Measurements from ENCODE around the gene KLK15.

Gene KLK15

DNA sequence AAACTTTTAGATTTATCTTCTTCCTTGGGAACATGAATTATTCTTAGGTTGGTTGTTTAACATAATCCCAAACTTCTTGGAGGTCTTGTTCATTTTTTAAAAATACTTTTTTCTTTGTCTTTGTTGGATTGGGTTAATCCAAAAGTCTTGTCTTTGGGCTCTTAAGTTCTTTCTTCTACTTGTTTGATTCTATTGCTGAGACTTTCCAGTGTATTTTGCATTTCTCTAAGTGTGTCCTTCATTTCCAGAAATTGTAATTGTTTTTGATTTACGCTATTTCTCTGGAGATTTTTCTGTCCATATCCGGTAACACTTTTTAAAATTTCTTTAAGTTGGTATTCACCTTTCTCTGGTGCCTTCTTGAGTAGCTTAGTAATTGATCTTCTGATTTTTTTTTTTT lies 9.8 kb upstream of the KLK15 start:
- DNase-seq = no peak

DNA sequence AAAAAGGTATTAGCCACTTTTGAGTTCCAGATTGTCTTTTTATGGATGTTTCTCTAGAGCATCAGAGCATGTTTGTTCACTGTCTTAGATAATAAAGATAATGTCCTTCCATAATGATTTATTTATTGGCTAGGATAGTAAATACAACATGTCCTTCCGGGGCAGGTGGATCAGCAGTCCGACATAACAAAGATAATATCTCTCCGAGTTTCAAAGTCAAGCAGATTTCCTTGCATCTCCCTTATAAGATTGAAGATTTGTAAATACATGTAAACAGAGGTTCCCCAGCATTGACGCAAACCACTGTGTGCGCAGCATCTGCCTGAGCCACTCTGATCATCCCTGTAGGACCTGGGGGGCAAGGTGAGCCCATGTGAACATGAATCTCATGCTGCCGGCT lies 8.8 kb upstream of the KLK15 start:
- no peak for DNase-seq

DNA sequence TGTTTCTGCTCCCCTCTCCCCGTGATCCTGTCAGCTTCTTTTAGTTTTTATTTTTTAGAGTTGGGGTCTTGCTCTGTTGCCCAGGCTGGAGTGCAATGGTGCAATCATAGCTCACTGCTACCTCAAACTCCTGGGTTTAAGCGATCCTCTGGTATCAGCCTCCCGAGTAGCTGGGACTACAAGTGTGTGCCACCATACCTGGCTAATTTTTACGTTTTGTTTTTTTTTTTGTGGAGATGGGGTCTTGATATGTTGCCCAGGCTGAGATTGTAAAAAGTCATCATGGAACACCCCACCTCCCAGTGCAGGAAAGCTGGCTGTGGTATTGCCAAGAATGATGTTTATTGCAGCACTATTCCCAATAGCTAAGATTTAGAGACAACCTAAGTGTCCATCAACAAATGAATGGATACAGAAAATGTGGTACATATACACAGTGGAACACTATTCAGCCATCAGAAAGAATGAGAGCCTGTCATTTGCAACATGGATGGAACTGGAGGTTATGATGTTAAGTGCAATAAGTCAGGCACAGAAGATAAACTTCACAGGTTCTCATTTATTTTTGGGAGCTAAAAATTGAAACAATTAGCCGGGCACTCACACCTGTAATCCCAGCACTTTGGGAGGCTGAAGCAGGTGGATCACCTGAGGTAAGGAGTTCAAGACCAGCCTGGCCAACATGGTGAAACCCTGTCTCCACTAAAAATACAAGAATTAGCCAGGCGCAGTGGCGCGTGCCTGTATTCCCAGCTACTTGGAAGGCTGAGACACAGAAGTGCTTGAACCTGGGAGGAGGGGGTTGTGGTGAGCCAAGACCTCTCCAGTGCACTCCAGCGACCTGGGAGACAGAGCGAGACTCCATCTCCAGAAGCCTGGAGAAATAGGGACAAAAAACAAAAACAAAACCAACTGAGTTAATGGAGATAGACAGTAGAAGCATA lies 6.6 kb upstream of the KLK15 start:
- DNase-seq = no peak

DNA sequence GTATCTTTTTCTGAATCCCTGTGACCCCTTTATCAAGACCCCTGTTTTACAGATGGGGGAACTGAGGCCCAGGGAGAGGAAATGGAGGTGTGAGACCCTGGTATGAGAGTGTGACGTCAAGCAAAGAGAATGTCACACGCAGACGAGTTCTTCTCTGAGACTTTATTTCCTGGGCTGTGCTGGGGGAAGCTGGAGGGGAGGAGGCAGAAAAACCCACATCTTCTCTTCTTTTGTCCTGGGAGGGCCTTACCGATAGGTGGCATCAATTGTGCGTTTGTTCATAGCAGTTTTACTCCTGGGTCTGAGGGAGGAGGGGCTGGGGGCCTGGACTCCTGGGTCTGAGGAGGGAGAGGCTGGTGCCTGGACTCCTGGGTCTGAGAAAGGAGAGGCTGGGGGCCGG lies 4.9 kb upstream of the KLK15 start:
- DNase-seq = no peak

DNA sequence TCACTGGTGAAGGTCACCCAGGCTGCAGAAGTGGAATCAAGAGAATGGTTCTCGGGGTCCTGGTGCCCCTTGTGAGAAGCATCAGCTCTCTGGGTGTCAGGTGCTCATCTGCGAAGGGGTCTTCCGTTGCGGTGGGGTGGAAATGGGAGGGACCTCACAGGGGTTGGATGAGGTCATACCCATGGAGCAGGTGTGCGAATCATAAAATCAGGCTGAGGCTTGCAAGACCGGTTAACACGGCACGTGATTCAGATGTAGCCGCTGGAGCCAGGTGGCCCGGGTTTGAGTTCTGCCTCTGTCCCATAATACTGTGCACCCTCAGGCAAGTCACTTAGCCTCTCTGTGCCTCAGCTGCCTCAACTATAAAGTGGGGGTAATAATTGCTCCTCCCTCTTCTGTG lies 3.9 kb upstream of the KLK15 start:
- no peak for DNase-seq

DNA sequence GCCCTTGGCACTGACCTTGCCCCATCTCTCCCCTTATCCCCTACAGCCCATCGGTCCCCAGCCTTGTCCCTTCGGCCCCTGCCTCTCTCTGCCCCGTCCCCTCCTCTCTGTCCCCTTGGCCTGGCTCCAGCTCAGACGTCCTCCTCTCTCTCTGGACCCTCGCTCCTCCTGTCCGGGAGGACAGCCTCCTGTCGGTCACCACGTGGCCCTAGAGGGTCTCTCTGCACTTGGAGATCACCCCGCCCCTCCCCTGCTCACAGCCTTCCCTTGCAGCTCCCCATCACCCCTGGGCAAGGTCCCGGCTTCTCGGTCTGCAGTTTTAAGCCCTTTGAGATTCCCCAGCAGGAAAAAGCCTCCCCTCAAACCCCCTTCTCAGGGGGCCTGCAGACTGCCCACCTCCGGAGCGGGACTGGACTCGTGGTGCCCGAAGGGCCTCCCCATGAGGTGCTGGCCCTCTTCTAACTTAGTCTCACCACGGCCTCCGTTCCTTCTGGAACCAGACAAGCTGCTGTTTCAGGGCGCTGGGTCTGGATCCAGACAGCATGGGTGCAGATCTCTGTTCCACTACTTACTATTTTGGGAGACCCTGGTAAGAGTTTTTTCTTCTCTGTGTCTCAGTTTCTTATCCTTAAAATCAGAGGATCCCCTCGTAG lies 3.3 kb upstream of the KLK15 start:
- no peak for DNase-seq

DNA sequence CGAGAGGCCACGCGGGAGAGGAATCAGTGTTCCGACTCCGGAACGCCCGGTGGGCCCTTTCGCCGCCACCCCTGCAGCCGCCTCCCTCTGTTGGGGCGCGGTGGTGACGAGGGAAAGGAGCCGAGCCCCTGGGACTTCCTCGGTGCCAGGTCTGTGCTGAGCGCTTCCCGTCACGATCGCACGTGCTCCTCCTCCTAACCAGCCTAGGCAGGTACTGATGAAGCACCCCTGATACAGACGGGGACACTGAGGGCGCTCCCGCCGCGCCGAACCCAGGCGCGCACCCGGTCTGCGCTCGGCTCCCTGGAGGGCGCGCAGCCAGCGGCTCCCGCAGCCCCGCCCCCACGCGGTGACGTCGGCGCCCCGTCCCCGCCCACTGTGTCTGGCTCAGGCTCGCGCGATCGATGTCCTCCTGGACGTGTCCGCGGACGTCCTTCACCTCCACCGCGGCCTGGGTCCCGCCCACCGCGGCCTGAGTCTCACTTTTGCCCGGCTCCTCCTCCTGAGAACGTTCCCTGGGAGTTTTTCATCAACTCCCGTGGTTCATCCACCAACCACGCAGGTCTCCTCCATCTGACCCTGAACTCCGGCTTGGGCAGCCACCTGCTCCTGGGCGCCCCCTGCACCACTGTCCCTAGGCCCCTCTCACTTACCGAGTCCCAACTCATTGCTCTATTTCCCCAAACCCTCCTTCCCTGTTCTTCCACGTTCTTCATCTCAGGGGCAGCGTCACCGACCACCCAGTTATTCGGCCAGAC lies 2.6 kb upstream of the KLK15 start:
- DNase-seq = peak; percentile 59 to 85

DNA sequence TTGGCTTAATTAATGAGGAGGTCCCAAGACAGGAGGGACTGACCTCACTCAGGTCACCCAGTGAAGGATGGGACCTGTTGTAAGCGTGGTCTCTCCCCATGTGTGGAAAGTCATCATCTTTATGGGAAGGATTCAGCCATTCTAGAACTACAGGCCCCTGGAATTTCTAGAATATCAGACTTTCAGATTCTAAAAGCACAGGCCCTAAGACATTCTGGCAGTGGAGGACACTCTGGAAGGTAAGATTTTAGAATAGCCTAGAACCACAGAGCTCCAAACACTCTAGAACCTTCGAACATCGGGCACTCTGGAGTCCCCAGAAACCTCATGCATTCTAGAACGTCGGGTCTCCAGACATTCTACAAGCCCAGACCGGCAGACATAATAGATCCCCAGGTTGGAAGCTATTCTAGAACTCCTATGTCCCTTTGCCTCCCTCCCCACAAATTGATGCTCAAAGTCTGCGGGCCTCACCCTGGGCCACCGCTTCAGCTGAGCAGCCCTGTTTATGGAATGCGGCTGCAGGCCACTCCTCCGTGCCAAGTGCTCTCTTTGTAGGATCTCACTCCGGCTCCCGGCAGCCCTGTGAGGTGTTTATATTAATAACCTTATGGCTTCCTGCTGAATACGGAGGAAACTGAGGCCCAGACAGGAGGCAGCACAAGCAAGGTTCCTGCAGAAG lies 1.9 kb upstream of the KLK15 start:
- DNase-seq = no peak

DNA sequence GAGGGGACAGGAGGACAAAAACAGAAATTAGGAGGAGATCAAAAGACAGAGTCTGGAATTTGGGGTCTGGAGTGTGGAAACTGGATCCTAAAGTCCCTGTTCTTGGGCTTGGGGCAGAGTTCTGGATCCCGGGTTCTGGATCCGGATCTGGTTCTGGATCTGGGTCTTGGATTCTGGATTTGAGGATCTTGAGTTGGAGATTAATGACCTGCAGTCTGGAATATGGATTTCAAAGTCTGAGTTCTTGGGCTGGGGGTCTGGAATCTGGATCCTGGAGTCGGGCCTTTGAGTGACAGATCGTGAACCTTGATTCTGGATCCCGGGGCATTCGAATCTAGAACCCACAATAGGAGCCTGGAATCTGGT lies 411 bp upstream of the KLK15 start:
- no peak for DNase-seq

DNA sequence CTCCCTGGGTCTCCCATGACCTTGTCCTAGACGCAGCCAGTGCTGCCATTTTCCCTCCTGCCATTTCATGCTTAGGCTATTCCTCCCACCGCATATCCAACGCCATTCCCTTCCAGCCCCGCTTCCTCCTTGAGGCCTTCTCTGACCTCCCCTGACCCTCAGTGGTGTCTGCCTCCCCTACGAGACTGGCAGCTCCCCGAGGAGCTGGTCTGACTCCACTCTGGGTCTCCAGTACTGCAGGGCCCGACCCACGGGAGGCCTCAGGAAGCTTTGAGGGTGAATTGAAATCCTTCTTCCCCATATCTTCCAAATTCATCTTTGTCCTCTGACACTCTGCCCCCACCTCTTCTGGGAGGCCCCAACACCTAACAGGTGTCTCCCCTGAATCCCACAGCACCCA lies 708 bp downstream of the KLK15 start:
- no peak for DNase-seq

DNA sequence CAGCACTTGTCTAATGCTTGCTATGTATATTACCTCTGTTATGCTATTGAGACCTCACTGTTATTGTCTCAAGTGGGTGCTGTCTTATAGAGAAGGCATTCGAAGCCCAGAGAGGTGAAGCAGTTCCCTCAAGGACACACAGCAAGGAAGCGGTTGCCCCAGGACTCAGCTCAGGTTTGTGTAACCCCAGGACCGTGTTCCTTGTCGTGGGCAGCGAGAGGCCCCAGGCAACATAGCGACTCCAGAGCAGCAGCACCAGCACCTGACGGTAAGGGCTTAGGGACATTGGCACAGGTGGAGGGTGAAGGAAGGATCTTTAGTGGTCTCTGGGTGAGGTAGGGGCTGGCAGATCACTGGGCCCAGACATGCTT lies 2.4 kb downstream of the KLK15 start:
- no peak for DNase-seq

DNA sequence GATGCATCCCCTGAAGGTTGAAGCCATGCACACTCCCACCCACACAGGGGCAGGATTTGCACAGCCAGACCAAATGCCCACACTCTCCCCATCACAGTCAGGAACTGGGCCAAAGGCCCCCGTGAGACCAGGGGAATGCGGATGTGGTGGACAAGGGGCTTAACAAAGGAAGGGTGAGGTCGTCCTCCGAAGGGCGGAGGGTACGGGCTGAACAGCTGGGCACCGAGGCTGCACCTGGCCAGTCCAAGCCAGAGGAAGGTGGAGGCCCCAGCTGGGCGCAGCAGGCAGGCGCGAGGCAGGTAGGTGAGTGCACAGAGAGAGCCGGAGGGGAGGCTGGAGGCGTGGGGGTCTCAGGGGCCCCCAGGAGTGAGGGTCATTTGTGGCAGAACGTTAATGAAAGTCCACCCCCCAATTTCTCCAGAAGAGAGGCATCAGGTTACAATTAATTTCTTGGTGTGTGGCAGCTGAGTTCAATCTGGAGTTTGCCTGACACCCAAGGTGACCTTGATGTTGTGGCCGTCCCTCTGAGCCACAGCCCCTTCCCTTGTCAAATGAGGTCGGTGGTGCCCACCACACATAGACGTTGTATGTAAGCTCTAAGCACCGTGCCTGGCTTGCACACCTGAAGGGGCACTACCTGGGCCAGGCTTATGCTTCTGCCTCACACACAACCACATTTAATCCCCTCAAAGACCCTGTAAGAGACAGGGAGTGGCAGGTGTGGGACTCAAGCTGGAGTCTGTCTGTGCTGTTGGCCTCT lies 2.9 kb downstream of the KLK15 start:
- no peak for DNase-seq

DNA sequence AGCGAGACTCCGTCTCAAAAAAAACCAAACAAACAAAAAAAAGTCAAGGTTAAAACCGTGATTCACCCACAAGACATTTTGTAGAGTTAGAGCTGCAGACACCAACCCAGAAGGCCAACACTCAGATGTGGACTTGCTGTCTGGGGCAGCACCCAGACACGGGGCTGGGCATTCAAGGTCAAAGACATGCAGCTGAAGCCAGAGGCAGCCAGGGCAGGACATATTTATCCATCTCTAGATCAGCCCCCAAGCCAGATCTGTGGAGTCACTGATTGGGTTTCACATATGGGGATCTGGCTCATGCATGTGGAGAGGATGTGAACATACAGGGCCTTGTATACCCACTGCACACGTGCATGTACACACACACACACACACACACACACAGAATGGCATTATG lies 3.6 kb downstream of the KLK15 start:
- no peak for DNase-seq

DNA sequence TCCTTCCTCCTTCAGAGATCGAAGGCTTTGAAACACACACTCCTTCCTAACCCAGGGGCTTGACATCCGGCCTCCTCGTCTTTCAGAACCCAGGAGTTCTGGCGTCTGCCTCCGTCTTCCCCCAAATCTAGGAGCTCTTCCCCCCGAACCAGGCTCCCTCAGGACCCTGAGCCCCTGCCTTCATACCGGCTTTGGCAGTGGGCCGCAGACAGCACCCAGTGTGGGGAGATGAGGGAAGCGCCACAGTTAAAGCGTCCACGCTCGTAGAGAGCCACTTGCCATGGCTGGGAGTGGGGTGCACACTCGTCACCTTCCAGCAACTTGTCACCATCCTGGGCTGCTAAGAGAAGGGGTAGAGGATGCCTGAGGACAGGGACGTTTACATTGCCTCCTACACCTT lies 5.9 kb downstream of the KLK15 start:
- no peak for DNase-seq

DNA sequence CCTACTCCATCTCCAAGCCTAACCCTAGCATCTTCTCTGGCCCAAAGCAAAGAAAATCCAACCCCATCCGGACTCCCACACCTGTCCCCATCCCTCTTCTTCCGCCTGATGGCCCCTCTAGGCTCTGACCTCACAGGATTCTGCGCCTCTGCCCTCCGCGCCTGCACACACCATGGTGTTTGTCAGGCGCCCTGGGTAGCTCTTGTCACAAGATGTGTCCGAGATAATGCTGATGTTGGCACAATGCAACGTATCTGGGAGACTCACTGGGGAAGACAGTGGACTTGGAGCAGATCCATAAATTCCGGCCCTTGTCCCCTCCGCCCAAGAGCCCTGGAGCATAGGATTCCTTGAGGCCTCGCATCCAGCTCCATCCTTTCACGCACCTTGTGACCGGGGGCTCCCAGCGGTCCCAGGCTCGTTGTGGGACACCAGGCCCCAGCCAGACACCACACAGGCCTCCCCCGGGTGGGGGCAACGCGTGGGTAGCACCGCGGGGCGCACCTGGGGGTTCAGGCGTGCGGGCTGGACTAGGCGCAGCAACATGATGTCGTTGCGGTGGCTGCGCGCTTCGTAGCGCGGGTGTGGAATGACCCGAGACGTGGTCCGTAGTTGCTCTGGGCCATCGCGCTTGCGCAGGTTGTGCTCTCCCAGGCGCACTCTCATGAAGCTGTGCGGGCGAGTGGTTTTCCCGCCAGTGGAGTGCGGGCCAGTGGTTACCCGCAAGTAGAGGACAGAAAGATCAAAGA lies 6.7 kb downstream of the KLK15 start:
- DNase-seq = no peak

DNA sequence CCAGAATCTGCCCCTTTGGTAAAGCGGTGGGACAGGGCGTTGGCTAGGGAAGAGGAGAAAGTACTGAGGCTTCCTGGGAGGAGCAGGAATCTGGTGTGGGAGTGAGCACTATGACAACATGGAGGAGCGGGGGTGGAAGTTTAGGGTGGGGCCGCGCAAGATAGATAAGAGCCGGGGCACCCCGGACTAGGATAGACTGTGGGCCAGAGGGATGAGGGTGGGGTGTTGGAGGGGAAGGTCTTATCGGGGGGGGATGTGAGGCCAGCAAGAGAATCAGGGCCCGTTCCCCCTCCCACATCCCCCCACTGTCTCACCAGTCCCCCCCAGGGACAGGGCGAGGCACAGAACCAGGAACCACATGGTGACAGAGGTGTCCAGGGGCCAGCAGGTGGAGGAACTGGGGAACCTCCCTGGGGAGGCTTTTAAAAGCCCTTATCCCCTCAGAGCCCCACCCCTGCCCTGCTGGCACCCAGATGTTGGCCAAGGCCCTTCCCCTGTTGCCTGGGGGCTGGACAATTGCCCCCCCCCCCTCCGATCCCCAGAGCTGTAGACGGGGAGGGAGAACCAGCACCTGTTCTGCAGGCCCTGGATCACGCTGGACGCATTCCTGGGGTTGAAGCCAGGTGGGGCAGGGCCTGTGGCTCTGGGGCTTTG lies 9.9 kb downstream of the KLK15 start, which contains the start of gene KLK1:
TSS of gene KLK1 (minus strand) at position 399 of the 654 bp plus-strand sequence. CDS start at position 360, 39 bp downstream.
- no peak for DNase-seq

DNA sequence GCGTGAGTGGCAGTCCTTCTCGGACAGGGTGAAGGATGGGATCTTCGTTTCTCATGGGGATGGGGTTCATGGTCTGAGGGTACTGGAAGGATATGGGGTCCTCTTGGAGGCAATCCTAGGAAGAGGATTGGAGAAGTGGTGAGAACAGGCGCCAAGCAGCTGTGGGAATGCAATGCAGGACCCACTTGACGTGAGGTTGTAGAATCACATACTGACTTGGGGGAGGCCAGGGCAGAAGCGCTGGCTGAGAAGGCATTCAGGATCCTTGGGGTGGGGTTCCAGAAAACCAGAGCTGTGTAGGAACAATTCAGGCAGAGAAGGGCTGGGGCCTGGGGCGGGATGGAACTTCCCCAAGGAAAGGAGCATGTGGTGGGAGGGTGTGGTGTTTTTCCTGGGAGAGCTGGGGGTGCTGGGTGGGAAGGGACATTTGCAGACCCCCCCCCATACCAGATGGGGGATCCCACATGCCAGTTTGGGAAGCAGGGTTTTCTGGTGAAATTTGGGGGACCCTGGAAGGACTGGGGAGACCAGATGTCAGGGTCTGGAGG lies 10.6 kb downstream of the KLK15 start:
- DNase-seq = no peak

DNA sequence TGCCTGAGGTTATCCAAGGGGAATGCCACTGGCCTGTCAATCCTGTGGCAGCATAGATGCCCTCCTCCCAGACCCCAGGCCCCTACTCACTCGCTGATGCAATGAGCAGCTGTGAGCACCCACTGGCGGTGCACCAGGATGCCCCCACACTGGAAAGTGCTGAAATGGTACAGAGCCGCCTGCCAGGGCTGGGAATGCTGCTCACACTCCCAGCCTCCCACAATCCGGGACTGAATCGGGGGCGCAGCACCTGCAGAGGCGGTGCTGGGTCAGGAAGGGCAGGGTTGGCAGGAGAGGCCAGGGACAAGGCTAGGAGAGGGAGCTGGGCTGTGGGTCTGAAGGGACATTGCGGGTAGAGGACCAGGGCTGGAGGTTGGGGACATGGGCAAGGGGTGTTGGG lies 11.8 kb downstream of the KLK15 start:
- no peak for DNase-seq

DNA sequence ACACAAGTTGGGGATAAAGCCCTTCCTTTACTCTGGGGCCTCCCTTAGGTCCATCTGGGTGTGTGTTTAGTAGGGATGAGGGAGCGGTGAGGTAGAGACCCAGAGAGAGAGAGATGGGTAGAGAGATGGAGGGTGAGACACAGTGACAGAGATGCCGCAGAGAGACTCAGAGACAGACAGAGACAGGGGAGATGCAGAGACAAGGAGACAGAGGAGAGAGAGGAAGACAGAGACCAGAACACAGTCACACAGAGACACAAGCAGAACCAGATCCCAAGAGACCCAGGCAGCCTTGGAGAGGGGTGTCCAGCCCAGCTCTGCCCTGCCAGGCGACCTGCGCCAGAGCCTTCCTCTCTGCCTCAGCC lies 12.1 kb downstream of the KLK15 start:
- DNase-seq = no peak

DNA sequence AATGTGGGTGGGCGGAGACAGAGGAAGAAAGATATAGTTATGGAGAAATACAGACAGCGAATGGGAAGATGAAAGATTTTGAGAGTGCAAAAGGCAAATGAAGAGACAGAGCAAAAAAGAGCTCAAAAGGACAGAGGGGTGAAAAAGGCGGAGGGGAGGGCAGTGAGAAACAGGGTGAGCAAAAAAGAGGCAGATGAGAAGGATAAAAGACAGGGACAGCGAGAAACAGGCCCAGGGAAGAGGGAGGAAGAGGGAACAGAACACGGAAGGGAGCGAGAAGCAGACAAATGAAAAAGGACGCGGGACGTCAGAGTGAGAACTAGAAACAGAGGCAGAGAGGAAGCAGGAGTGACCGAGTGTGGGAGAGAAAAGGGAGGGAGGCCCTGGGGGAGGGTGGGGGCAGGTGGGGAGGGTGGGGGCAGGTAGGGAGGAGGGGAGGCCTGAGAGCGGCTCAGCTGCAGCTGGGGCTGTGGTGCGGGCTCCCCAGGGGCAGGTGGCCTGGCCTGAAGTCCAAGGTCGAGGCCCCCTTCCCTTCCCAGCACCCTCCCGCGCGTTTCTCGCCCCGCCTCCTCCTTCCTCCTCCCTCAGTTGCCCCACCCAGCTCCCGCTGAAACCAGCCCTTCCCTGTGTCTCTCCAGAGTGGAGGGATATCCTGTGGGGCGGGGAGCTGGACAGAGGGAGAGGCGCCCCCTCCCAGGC lies 12.7 kb downstream of the KLK15 start:
- DNase-seq = no peak
